Measurements from ENCODE around the gene ZNF813.
"Not testable (repeated sequence)": the region's sequence is repeated elsewhere in the genome, so short reads cannot be mapped to it uniquely, and the experiment has no call there.

Gene ZNF813

DNA sequence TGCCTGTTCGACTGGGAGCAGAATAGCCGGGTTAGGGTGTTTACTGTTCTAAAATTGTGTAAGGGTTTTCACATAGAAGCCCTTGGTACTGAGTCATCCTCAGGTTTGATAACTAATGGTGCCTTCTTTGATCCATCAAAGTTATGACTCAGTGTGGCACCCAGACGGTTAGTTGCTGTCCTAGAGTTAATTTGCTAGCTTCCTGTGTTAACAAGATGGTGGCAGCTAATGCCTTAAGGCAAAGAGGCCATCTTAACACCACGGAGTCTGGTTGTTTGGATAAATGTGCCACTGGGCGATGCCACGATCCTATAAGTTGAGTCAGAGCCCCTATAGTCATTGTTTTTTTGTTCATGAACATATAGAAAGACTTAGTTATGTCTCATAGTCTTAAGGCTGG lies 7.9 kb downstream of the ZNF813 start:
- H3K36me3 ChIP-seq (ENCODE audit: control insufficient read depth, insufficient read depth, low read length), result peaks cover 37% of the 10 kb centered on the region
- 91 to 92% methylated on average over 6 of the region's 6 CpGs for WGBS, 2 experiments

GRCh38 chr19:53483751-53484150 lies 16.2 kb downstream of the ZNF813 start:
- H3K27me3 ChIP-seq (ENCODE audit: control insufficient read depth, insufficient read depth, low read length, poor library complexity, severe bottlenecking); H3K4me3 ChIP-seq (ENCODE audit: insufficient read depth, low read depth, low read length); H3K4me1 ChIP-seq (ENCODE audit: control insufficient read depth, insufficient read depth, low read length); H3K9me3 ChIP-seq (ENCODE audit: control insufficient read depth, low read length); H3K27ac ChIP-seq (ENCODE audit: insufficient read depth, low read depth, low read length, poor library complexity, severe bottlenecking): not testable (repeated sequence)
- 94 to 97% methylated on average over 2 of the region's 2 CpGs for WGBS, 2 experiments
- H3K36me3 ChIP-seq (ENCODE audit: control insufficient read depth, insufficient read depth, low read length), result peaks cover 45% of the 10 kb centered on the region

More for the DNA sequence above, 7.9 kb downstream of the ZNF813 start:
- H3K27me3 ChIP-seq (ENCODE audit: control insufficient read depth, insufficient read depth, low read length, poor library complexity, severe bottlenecking); H3K27ac ChIP-seq (ENCODE audit: insufficient read depth, low read depth, low read length, poor library complexity, severe bottlenecking); H3K9me3 ChIP-seq (ENCODE audit: control insufficient read depth, low read length); H3K4me1 ChIP-seq (ENCODE audit: control insufficient read depth, insufficient read depth, low read length); H3K4me3 ChIP-seq (ENCODE audit: insufficient read depth, low read depth, low read length): not testable (repeated sequence)

DNA sequence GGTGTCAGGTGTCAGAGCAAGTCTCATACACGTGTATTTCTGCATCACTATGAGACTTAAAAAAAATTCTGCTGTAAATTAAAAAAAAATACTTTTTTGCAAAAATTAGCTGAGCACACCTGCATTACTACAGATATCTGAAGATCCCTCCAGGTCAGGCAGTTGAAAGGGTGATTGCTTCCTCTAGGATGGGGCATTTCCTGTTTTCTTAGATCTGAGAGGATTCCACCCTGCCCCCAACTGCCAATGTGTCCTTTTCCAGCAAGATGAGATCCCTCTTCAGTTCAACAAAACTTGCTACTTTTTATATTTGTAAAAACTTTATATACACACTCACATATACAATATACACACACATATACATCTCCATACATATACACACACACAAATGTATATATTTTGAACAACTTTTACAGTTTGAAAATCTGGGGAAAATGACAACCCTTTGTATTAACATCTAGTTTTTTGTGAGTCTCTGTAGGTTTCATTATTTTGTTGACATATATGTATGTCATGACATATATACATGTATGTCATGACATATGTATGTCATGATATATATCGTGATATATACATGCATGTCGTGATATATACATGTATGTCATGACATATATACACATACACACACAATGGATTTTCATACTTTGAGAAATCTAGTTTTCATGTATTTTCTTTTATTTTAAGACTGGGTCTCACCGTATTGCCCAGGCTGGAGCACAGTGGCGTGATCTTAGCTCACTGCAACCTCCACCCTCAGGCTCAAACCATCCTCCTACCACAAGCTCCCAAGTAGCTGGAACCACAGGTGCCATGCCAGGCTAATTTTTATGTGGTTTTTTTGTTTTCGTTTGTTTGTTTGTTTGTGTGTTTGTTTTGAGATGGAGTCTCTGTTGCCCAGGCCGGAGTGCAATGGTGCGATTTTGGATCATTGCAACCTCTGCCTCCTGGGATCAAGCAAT lies 17.8 kb downstream of the ZNF813 start:
- Histone ChIP-seq H3K4me1 (ENCODE audit: control insufficient read depth, insufficient read depth, low read length) (no peaks in the 10 kb centered on the region), H3K4me3 (ENCODE audit: insufficient read depth, low read depth, low read length) (no peak overlapping the region), H3K9me3 (ENCODE audit: control insufficient read depth, low read length) (peaks cover 4% of the 10 kb centered on the region), H3K36me3 (ENCODE audit: control insufficient read depth, insufficient read depth, low read length) (peaks cover 53% of the 10 kb centered on the region), H3K27ac (ENCODE audit: insufficient read depth, low read depth, low read length, poor library complexity, severe bottlenecking) (no peak overlapping the region), H3K27me3 (ENCODE audit: control insufficient read depth, insufficient read depth, low read length, poor library complexity, severe bottlenecking) (no peaks in the 10 kb centered on the region)
- 94% methylated on average over 5 to 7 of the region's 8 CpGs for WGBS, 2 experiments

- no peaks in the 10 kb centered on the region for H3K27me3 ChIP-seq (ENCODE audit: control insufficient read depth, insufficient read depth, low read length, poor library complexity, severe bottlenecking)
- WGBS, 2 experiments, result 91 to 94% methylated on average over 5 of the region's 5 CpGs
- H3K9me3 ChIP-seq (ENCODE audit: control insufficient read depth, low read length), result no peaks in the 10 kb centered on the region
- no peaks in the 10 kb centered on the region for H3K4me1 ChIP-seq (ENCODE audit: control insufficient read depth, insufficient read depth, low read length)
- H3K27ac ChIP-seq (ENCODE audit: insufficient read depth, low read depth, low read length, poor library complexity, severe bottlenecking), result no peak overlapping the region
- H3K36me3 ChIP-seq (ENCODE audit: control insufficient read depth, insufficient read depth, low read length), result peaks cover 55% of the 10 kb centered on the region
- no peak overlapping the region for H3K4me3 ChIP-seq (ENCODE audit: insufficient read depth, low read depth, low read length)
Observed at GRCh38 chr19:53492153-53492552, 24.6 kb downstream of the ZNF813 start.

GRCh38 chr19:53497311-53498023 lies 29.9 kb downstream of the ZNF813 start:
- not testable (repeated sequence) for H3K4me1 ChIP-seq (ENCODE audit: control insufficient read depth, insufficient read depth, low read length); H3K36me3 ChIP-seq (ENCODE audit: control insufficient read depth, insufficient read depth, low read length); H3K27ac ChIP-seq (ENCODE audit: insufficient read depth, low read depth, low read length, poor library complexity, severe bottlenecking); H3K27me3 ChIP-seq (ENCODE audit: control insufficient read depth, insufficient read depth, low read length, poor library complexity, severe bottlenecking); H3K9me3 ChIP-seq (ENCODE audit: control insufficient read depth, low read length); H3K4me3 ChIP-seq (ENCODE audit: insufficient read depth, low read depth, low read length)
- 80 to 82% methylated on average over 9 to 11 of the region's 11 CpGs for WGBS, 2 experiments

GRCh38 chr19:53498024-53498395 lies 30.5 kb downstream of the ZNF813 start:
- H3K4me1 ChIP-seq (ENCODE audit: control insufficient read depth, insufficient read depth, low read length); H3K27me3 ChIP-seq (ENCODE audit: control insufficient read depth, insufficient read depth, low read length, poor library complexity, severe bottlenecking); H3K4me3 ChIP-seq (ENCODE audit: insufficient read depth, low read depth, low read length); H3K27ac ChIP-seq (ENCODE audit: insufficient read depth, low read depth, low read length, poor library complexity, severe bottlenecking); H3K36me3 ChIP-seq (ENCODE audit: control insufficient read depth, insufficient read depth, low read length); H3K9me3 ChIP-seq (ENCODE audit: control insufficient read depth, low read length): not testable (repeated sequence)
- WGBS, 2 experiments, result 79 to 91% methylated on average over 4 of the region's 4 CpGs

GRCh38 chr19:53503151-53503550 lies 35.6 kb downstream of the ZNF813 start:
- not testable (repeated sequence) for H3K9me3 ChIP-seq (ENCODE audit: control insufficient read depth, low read length); H3K27ac ChIP-seq (ENCODE audit: insufficient read depth, low read depth, low read length, poor library complexity, severe bottlenecking); H3K36me3 ChIP-seq (ENCODE audit: control insufficient read depth, insufficient read depth, low read length); H3K4me1 ChIP-seq (ENCODE audit: control insufficient read depth, insufficient read depth, low read length); H3K4me3 ChIP-seq (ENCODE audit: insufficient read depth, low read depth, low read length); H3K27me3 ChIP-seq (ENCODE audit: control insufficient read depth, insufficient read depth, low read length, poor library complexity, severe bottlenecking)
- WGBS, 2 experiments, result 67 to 68% methylated on average over 7 of the region's 7 CpGs

DNA sequence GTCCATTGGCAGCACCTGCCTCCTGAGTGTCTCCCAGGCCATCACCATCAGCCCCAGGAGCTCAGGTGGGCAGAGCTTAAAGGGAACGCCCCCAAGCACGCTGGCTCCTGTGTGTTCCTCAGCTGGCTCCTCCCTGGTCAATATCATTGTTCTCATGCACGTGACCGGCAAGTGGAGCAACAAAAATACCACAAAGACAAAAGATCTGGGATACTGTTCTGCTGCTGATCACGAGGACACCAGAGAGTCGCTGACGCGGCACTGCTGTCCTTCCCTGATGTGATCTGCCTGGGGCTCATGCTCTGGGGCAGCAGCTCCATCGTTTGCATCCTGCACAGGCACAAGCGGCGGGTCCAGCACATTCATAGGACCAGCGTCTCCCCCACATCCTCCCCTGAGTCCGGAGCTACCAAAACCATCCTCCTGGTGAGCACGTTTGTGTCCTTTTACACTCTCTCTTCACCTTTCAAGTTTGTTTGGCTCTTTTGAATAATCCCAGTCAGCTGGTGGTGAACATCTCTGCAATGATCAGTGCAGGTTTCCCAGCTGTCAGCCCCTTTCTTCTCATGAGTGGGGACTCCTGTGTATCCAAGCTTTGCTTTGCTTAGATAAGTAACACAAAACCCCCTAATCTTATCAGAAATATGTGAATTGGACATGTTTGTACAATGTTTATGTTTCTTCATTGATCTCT lies 36.3 kb downstream of the ZNF813 start:
- H3K4me3 ChIP-seq (ENCODE audit: insufficient read depth, low read depth, low read length); H3K9me3 ChIP-seq (ENCODE audit: control insufficient read depth, low read length); H3K36me3 ChIP-seq (ENCODE audit: control insufficient read depth, insufficient read depth, low read length); H3K27ac ChIP-seq (ENCODE audit: insufficient read depth, low read depth, low read length, poor library complexity, severe bottlenecking); H3K27me3 ChIP-seq (ENCODE audit: control insufficient read depth, insufficient read depth, low read length, poor library complexity, severe bottlenecking); H3K4me1 ChIP-seq (ENCODE audit: control insufficient read depth, insufficient read depth, low read length): not testable (repeated sequence)
- 67 to 68% methylated on average over 10 to 11 of the region's 14 CpGs for WGBS, 2 experiments

- H3K4me3 ChIP-seq (ENCODE audit: insufficient read depth, low read depth, low read length); H3K36me3 ChIP-seq (ENCODE audit: control insufficient read depth, insufficient read depth, low read length); H3K27me3 ChIP-seq (ENCODE audit: control insufficient read depth, insufficient read depth, low read length, poor library complexity, severe bottlenecking); H3K9me3 ChIP-seq (ENCODE audit: control insufficient read depth, low read length); H3K27ac ChIP-seq (ENCODE audit: insufficient read depth, low read depth, low read length, poor library complexity, severe bottlenecking); H3K4me1 ChIP-seq (ENCODE audit: control insufficient read depth, insufficient read depth, low read length): not testable (repeated sequence)
- 65 to 69% methylated on average over 10 to 12 of the region's 13 CpGs for WGBS, 2 experiments
Observed at GRCh38 chr19:53504365-53504703, 36.8 kb downstream of the ZNF813 start.

GRCh38 chr19:53504885-53505284 lies 37.4 kb downstream of the ZNF813 start:
- 88 to 94% methylated on average over 7 of the region's 7 CpGs for WGBS, 2 experiments
- no peaks in the 10 kb centered on the region for H3K4me1 ChIP-seq (ENCODE audit: control insufficient read depth, insufficient read depth, low read length)
- no peaks in the 10 kb centered on the region for H3K27me3 ChIP-seq (ENCODE audit: control insufficient read depth, insufficient read depth, low read length, poor library complexity, severe bottlenecking)
- no peaks in the 10 kb centered on the region for H3K9me3 ChIP-seq (ENCODE audit: control insufficient read depth, low read length)
- no peaks in the 10 kb centered on the region for H3K36me3 ChIP-seq (ENCODE audit: control insufficient read depth, insufficient read depth, low read length)
- no peak overlapping the region for H3K27ac ChIP-seq (ENCODE audit: insufficient read depth, low read depth, low read length, poor library complexity, severe bottlenecking)
- H3K4me3 ChIP-seq (ENCODE audit: insufficient read depth, low read depth, low read length), result no peak overlapping the region

Measured in ectodermal cell (in vitro differentiated cells).